ENCODE measurements around the gene POMT2. TPM values are rescaled to one million over a fixed set of nuclear protein-coding genes. Genes with fewer than 3 reads are reported as not detected.

POMT2 gene
- total RNA-seq, 6 donors from 2014 or later = 14.6 to 36.7 (median 25.4) TPM

DNA sequence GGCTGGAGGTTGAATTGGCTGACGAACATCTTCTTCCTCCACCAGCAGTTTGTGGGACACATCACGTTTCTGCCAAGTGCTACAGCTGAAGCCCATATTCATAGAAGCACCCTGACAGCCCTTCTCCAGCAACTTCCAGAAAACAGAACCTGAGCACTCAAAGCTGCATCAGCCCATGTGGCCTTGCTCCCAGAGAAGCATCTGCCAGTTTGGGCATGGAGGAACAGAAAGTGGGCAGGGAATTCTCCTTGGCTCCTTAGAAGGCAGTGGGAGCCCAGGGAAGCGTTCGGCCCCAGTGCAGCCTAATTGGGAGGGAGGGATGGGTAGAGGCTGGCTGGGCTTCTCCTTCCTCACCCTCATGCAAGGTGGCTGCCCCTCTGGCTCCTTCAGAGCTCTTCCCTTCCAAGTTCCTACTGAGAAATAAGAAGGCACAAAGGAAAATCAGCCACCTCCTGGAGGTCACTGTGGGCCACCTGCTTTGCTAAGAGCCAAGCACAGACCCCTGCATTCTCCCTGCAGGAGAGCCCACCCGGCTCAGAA lies 45.6 kb downstream of the POMT2 start:
- Histone ChIP-seq H3K36me3 (peaks cover 0 to 40% (median 23%) of the 10 kb centered on the region in 4 donors), H3K4me1 (peaks cover 0 to 11% (median 0%) of the 10 kb centered on the region in 4 donors), H3K27me3 (peaks cover 0 to 14% (median 9%) of the 10 kb centered on the region in 4 donors), H3K4me3 (no peak overlapping the region), H3K27ac (no peak overlapping the region), H3K9me3 (no peaks in the 10 kb centered on the region)
- 78 to 87% methylated on average over 5 of the region's 5 CpGs for WGBS, 2 donors
- ATAC-seq (ENCODE audit: low FRiP score in 2 of 2) (no peak), DNase-seq (no peak)
- TF ChIP-seq, protein P1, sequence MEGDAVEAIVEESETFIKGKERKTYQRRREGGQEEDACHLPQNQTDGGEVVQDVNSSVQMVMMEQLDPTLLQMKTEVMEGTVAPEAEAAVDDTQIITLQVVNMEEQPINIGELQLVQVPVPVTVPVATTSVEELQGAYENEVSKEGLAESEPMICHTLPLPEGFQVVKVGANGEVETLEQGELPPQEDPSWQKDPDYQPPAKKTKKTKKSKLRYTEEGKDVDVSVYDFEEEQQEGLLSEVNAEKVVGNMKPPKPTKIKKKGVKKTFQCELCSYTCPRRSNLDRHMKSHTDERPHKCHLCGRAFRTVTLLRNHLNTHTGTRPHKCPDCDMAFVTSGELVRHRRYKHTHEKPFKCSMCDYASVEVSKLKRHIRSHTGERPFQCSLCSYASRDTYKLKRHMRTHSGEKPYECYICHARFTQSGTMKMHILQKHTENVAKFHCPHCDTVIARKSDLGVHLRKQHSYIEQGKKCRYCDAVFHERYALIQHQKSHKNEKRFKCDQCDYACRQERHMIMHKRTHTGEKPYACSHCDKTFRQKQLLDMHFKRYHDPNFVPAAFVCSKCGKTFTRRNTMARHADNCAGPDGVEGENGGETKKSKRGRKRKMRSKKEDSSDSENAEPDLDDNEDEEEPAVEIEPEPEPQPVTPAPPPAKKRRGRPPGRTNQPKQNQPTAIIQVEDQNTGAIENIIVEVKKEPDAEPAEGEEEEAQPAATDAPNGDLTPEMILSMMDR (IDR thresholded peaks at IDR 0.05) = no peak
- no peak for TF ChIP-seq POLR2AphosphoS5 (IDR thresholded peaks at IDR 0.05)
- no peak for TF ChIP-seq EP300 (IDR thresholded peaks at IDR 0.05)
- no peak for TF ChIP-seq POLR2A (IDR thresholded peaks at IDR 0.05)

DNA sequence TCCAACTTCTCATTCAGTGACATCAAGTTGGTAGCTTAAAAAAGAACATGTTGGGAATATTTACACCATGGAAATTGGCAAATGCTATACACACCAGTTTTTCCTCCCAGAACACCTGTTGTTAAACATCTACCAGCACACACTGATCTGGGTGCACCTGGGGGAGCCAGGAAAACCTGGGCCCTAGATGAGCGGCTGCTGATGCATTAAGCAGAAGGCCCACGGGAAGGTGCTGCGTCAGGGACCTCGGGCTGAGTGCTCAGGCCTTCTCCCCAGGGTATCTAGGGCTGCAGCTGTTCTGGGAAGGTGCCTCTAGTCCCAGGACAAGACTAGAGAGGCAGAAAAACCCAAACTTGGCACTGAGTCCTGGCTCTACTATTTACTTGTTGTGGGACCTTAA lies 46.9 kb downstream of the POMT2 start:
- H3K9me3 ChIP-seq = no peaks in the 10 kb centered on the region
- no peak overlapping the region for H3K27ac ChIP-seq
- H3K27me3 ChIP-seq = peaks cover 0 to 14% (median 9%) of the 10 kb centered on the region in 4 donors
- DNase-seq (no peak), ATAC-seq (ENCODE audit: low FRiP score in 2 of 2) (no peak)
- H3K4me1 ChIP-seq = peaks cover 0 to 11% (median 0%) of the 10 kb centered on the region in 4 donors
- H3K36me3 ChIP-seq = peaks cover 0 to 27% (median 13%) of the 10 kb centered on the region in 4 donors
- no peak overlapping the region for H3K4me3 ChIP-seq
- WGBS, 2 donors = 78 to 93% methylated on average over 3 to 4 of the region's 4 CpGs
- TF ChIP-seq POLR2AphosphoS5 (IDR thresholded peaks at IDR 0.05) (no peak), EP300 (IDR thresholded peaks at IDR 0.05) (no peak), POLR2A (IDR thresholded peaks at IDR 0.05) (no peak)

DNA sequence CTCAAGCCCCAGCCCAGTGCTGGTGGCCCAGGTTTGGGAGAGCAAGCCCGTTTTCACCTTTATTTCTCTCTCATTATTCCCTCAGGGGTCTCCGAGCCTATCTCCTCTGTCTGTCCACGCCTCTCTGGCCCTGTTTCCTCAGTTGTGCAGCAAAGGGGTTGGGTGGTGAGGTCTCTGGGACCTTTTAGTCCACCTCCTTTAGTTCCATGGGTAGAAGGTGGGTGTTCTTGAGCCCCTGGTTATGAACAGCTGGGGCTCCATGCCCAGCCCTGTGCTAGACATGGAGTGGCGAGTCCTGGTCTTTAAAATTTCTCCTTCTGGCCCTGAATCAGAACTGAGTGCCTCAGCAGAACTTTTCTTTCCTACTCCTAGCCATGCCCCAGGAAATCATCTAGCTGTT lies 48.4 kb downstream of the POMT2 start:
- Histone ChIP-seq H3K4me1 (peaks cover 0 to 11% (median 0%) of the 10 kb centered on the region in 4 donors), H3K27ac (no peak overlapping the region), H3K27me3 (peaks cover 0 to 14% (median 9%) of the 10 kb centered on the region in 4 donors), H3K9me3 (peaks cover 0 to 13% (median 8%) of the 10 kb centered on the region in 4 donors), H3K36me3 (peaks cover 0 to 12% (median 2%) of the 10 kb centered on the region in 4 donors), H3K4me3 (no peak overlapping the region)
- WGBS, 2 donors = 77 to 84% methylated on average over 4 of the region's 4 CpGs
- DNase-seq (no peak), ATAC-seq (ENCODE audit: low FRiP score in 2 of 2) (no peak)
- TF ChIP-seq, protein P1 (IDR thresholded peaks at IDR 0.05) = no peak
- TF ChIP-seq EP300 (IDR thresholded peaks at IDR 0.05) = no peak
- TF ChIP-seq POLR2AphosphoS5 (IDR thresholded peaks at IDR 0.05) = no peak

DNA sequence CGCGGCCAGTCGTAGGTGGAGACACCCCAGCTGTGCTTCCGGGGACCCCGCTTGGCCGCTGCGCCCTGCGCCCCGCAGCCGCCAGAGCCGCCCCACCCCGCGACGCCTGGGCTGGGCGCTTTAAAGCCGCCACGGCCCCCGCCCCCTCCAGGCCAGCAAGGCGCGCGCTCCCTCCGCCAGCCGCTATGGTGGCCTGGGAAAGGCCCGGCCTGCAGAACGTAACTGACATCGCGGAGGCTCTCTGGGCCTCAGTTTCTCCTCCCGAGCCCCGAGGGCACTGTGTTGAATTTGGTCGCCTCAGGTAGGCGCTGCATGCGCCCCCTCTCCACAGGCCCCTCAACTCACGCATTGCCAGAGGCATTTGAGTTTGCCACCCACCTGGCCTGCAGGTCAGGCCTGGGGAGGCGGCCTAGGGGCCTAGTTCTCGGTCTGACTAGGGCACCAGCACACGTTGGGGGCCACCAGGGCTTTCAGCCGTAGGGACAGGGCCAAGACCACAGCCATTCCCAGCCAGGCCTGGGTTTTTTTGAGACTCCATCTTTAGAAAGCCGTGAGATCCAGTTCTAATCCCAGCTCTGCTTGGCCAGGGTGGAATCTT lies 49.5 kb downstream of the POMT2 start, which contains the start of gene NGB:
NGB (minus strand) TSS at position 94 of the 598 bp plus-strand sequence. CDS start 269 bp downstream, outside the sequence.
- H3K27ac ChIP-seq = no peak within 1 kb of the TSS
- 47 to 51% methylated on average over 5 to 8 of the region's 38 CpGs for WGBS, 2 donors
- TF ChIP-seq POLR2AphosphoS5 (IDR thresholded peaks at IDR 0.05) = no peak
- TF ChIP-seq, protein P1 (IDR thresholded peaks at IDR 0.05) = no peak
- TF ChIP-seq EP300 (IDR thresholded peaks at IDR 0.05) = no peak
- TF ChIP-seq POLR2A (IDR thresholded peaks at IDR 0.05) = no peak
- no peak within 1 kb of the TSS for H3K4me3 ChIP-seq
- peaks cover 0 to 14% (median 9%) of the 10 kb centered on the region in 4 donors for H3K27me3 ChIP-seq
- peak in 1 of 2 donors; percentile 70 for DNase-seq
- peaks cover 0 to 14% (median 8%) of the 10 kb centered on the region in 4 donors for H3K9me3 ChIP-seq
- ATAC-seq (ENCODE audit: low FRiP score in 2 of 2) = no peak
- H3K4me1 ChIP-seq = peaks cover 0 to 11% (median 0%) of the 10 kb centered on the region in 4 donors
- H3K36me3 ChIP-seq = peaks cover 0 to 1% (median 0%) of the 10 kb centered on the region in 4 donors

DNA sequence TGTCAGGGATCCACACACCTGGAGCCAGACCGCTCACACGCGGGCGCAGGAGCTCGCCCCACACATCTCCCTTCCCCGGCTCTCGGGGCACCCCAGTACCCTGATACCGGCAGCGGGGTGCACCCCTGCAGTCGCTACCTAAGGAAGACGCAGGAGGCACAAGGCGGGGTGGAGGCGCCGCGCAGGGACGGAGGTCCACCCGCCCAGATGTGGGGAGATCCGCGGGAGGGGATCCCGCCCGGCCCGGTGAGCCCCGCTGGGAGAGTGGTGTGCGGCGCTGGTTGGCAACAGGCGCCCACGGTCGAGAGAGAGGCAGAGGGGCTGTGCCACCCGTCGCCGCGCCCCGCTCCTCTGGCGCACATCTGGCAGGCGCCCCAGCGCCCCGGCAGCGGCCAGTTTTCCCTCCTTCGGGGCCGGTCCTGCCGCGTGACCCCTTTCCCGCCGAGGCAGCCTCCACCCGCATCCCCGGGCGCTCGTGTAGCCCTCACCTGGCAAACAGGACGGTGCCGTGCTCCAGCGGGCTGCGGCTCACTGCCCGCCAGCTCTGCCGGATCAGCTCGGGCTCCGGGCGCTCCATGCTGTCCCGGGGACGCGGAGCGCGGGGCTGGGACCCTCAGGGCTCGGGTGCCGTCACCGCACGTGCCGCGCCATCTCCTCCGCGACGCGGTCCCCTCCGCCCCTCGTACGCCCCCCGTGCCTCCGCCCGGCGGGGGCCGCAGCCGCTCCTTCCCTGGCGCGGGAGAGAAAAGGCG lies 50.1 kb downstream of the POMT2 start:
- peak in 1 of 2 donors; percentile 81 for DNase-seq
- H3K27me3 ChIP-seq = peaks cover 0 to 14% (median 9%) of the 10 kb centered on the region in 4 donors

More for the DNA sequence above, 50.1 kb downstream of the POMT2 start:
- peaks cover 0 to 11% (median 0%) of the 10 kb centered on the region in 4 donors for H3K4me1 ChIP-seq
- no peaks in the 10 kb centered on the region for H3K36me3 ChIP-seq
- H3K9me3 ChIP-seq = peaks cover 0 to 14% (median 8%) of the 10 kb centered on the region in 4 donors
- TF ChIP-seq, protein P1 (IDR thresholded peaks at IDR 0.05) = no peak
- no peak for TF ChIP-seq POLR2A (IDR thresholded peaks at IDR 0.05)
- no peak for TF ChIP-seq POLR2AphosphoS5 (IDR thresholded peaks at IDR 0.05)
- no peak for TF ChIP-seq EP300 (IDR thresholded peaks at IDR 0.05)
- no peak overlapping the region for H3K27ac ChIP-seq
- H3K4me3 ChIP-seq = no peak overlapping the region
- ATAC-seq (ENCODE audit: low FRiP score in 2 of 2) = peak in 1 of 2 donors; percentile 8
- 6% methylated on average over 48 of the region's 84 CpGs; no CpG with 5 or more reads in 1 of the 2 donors for WGBS, 2 donors
